Stimulated activated CD8-positive, alpha-beta memory T cell treated with anti-CD3 and anti-CD28 coated beads, Interleukin-12 subunit alpha, Interleukin-12 subunit beta, amount 100 ng/mL, for 4 hours (primary cell): Measurements from ENCODE around the gene CD244.

Experiments used
- DNase-seq: peaks from one replicate; pipeline ENCODE4 v3.0.0-alpha.2; 2020; ENCODE audit warnings: low read depth

CD244 gene

DNA sequence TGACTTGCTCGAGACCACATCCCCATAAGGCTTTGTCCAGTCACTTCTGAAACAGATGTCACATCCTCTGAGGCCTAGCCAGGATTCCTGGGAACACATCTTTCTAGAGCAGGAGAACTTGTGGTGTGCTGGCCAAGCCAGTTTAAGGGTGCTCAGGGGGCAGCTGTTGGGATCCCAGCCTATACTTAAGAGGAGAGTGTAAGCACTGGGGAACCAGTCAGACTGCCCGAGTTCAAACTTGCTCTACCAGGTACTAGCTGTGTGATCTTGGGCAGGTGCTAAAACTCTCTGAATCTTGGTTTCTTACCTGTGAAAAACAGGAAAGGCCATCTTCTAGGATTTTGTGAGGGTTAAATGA is 82.3 kb downstream of the CD244 start:
- no peak for DNase-seq
